ENCODE data around the gene ZNF550.
"Not testable (repeated sequence)": the region's sequence is repeated elsewhere in the genome, so short reads cannot be mapped to it uniquely, and the experiment has no call there.

- TF ChIP-seq CTCF, POLR2A (IDR thresholded peaks at IDR 0.05): not testable (repeated sequence)
These were observed 60.4 kb downstream of the ZNF550 start for GRCh38 chr19:57499332-57499679.
